Glomerular endothelial cell (primary cell): ENCODE results near the gene CHST11. TPM values are rescaled to one million over a fixed set of nuclear protein-coding genes. Genes with fewer than 3 reads are reported as not detected.

ENCODE experiments used
- total RNA-seq: library from RNA; depleted of rRNA; stranded (reverse); fragments of >200 nt; gene quantifications from 2 replicates; pipeline ENCODE4 v1.2.3, GENCODE V29; 2015

CHST11 gene
- total RNA-seq, 1 donor from 2014 or later, result 33.9 TPM

Other genes starting within 250 kb of the CHST11 start
- gene TXNRD1, start 241.2 kb upstream of the CHST11 start, total RNA-seq, result 171 and 346 TPM in 2 replicates
- gene EID3, start 153.2 kb upstream of the CHST11 start, total RNA-seq, result 1.4 and 5.8 TPM in 2 replicates